Bone marrow (tissue), 2 donors: ENCODE measurements around the gene RALGPS2.
"Not testable (repeated sequence)": the region's sequence is repeated elsewhere in the genome, so short reads cannot be mapped to it uniquely, and the experiment has no call there.

Experiments used
- DNase-seq, 2 donors: peaks; one replicate each; lab custom pipeline; 2025; lab: John Stamatoyannopoulos, UW

Gene RALGPS2

DNA sequence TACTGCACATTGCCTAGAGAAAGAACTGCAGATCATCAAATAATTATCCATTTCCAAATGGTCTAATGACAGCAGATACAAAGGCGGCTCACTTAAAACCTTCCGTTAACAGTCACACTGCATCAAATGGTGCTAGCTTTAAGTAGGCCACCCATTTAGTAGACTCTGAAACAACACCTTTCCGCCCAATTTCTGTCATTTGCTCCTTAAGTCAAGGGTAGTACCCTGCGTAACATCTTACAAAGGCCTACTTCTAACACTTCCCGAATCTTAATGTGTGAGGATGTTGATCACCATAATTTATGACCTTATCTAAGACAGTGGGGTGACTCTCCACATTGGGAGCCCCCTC lies 692 bp upstream of the RALGPS2 start:
- DNase-seq = no peak

DNA sequence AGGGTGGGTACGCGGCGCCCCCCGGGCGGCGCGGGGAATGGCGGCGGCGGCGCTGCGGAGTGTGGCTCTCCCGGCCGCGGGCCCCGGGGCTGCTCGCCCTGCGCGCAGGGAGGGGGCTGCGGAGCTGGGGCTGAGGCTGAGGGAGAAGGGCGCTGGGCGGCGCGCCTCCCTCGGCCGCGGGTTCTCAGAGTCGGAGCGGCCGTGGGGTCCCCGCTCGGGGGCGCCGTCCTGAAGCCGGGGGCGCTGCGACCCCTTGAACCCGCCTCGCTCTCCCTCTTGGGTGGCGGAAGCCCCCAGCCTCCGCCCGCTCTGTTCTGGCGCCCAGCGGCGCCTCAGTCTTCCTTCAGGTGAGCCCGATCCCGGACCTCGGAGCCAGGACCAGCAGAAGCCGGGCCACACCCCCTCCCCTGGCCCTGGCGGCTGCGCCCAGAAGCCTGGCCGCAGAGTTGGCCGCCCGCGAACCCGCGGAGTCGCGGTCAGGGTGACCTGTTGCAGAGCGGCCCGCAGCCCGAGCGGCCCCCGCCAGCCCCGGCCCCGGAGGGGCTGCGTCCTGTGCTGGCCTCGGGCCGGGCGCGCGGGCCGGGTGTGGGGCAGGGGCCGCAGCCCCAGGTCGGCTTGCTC lies 532 bp downstream of the RALGPS2 start:
- DNase-seq = peak in 1 of 2 donors; percentile 53

DNA sequence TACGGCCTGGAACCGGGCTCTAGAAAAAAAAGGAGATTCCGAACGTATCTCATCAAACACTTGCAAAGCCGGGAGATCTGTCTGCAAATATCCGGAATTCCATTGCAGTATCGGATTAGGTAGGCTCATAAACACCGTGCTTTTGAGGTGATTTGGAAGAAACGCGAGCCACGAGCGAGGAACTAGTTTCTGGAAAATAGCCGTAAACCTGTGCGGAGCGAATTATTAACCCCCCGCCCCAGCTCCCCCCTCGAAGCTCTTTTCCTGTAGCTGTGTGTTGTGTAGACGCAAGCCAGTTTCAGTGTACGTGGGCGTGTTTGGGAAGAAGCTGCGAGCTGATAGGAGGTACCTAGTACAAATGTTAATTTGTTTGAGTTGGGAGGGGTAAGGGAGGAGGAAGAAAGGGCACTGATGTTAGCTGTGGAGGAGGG lies 1.1 kb downstream of the RALGPS2 start:
- DNase-seq = peak; percentile 26 to 86

DNA sequence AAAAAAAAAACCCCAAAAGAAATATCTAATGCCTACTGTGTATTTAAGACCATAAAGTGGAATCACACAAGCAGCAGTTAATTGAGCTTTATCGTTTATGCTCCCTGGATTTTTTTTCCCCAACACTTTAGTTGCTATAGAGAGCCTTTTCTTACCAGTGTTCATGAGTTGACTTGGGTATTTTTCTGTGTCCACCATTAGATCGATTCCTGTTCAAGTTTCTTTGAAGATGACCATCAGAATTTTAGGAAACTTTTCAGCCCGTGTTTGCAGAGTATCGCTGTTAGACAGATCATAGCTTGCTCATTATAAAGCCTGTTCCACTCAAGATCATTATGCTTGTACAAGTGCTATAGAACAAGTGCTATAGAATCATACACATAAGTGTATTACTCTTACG lies 1.5 kb downstream of the RALGPS2 start:
- no peak for DNase-seq

DNA sequence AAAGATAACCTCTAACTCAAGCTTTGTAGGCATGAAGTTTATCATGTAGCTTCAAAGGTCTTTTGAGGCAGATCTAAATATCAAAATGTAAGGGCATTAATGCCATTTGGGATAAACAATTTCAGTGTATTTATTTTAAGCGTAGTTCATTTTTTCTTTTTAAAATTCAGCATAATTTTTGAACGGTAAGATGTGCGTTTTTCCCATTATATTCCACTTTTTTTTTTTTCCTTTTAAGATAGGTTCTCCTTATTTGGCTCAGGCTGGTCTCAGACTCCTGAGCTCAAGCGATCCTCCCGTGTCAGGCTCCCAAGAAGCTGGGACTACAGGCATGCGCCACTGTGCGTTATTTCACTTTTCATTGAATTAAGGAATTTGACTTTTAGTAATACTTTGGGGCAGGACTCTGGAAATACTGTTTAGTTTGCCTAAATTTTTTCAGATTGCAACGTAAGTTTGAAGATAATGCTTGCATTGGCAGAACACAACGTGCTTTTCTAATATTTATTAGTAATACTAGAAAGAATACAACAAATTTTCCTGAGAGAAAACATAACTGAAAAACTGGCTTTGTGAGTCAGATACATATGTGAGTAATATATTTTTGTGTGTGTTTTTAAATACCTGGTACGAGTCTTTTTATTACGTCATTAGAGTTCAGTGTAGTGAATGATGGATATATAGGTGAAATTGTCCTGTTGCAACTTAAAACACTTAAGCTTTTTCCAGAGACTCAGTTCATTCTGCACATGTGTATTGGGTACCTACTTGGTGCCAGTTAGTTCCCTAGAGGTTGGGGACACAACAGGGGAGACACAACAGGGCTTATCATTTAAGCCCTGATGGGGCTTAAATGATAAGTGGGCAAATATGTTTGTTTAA lies 2.2 kb downstream of the RALGPS2 start:
- no peak for DNase-seq

DNA sequence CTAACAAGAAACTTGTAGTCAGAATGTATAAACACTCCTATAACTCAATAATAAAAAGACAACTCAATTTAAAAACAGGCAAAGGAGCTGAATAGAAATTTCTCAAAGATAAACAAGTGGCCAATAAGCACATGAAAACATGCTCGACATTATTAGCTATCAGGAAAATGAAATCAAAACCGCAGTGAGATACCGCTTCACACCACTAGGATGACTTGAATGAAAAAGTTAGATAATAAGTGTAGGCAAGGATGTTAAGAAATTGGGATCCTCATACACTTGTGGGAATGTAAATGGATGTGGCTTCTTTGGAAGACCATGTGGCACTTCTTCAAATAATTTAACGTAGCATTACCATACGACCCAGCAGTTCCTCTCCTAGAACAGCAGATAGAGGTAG lies 8.9 kb downstream of the RALGPS2 start:
- DNase-seq = no peak

DNA sequence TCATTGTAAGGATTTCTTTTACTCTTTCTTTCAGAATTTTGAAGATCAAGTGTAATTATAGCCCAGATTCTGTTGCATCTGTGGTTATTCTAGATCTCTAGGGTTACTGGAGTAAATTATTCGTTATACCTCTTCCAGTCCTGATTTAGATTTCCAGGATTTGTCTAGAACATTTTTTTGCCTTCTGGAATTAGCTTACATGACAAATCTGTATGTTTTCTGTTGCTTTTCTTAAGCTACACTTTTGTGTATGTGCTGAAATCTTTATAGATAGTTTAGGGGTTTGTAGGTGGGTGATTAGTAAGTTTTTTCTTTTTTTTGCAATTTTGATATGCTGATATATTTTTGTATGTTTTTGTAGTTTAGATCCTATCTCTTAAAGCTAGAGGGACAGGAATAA lies 13.7 kb downstream of the RALGPS2 start:
- DNase-seq = no peak

DNA sequence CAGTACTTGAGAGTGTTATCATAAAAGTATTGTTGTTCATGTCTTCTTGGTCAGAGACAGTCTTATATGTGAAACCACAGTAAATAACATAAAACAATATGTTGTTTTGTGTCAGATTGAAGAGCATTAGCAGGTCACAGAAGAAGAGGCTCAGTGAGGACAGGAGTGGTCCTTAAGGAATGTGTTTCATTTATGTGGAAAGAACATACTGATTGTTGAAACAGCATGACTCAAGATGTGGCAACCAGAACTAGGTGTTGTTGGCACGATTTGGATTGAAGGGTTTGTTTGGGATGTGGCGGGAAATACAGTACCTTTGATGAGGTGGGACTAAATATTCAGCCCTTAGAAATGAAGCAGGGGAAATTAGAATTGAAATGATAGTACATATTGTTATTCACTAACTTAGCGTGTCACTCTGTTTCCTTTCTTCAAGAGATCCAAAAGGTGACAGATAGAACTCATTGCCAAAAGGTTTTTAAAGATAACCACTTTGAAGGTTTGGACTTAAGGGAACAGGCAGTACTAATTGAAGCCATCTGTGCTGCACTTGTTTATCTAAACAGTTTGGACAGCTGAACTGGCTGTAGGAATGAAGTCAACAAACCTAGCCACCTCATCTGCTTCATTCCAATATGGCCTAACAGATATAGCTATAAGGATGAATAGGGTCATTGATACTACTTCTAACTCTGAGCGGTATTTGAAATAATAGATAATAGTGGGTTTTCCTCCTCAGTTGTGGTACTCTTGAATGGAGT lies 14.4 kb downstream of the RALGPS2 start:
- no peak for DNase-seq

DNA sequence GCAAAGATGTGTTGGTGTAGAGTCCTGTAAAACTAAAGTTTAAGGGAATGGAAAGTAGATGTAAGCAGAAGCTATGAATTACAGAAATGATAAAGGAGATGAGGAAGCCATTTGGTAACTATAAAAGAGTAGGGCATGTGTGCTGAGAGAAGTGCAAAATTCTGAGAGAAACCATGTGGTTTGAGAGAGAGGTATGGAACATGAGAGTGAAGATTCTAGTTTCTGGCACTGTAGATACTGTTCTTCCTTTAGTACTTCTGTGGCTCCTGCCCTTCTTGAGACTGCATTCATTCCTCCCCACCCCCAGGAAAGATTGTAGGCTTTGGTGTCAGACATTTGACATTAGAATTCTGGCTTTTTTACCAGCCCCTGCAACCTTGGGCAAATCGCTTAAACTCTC lies 15.4 kb downstream of the RALGPS2 start:
- DNase-seq = no peak

DNA sequence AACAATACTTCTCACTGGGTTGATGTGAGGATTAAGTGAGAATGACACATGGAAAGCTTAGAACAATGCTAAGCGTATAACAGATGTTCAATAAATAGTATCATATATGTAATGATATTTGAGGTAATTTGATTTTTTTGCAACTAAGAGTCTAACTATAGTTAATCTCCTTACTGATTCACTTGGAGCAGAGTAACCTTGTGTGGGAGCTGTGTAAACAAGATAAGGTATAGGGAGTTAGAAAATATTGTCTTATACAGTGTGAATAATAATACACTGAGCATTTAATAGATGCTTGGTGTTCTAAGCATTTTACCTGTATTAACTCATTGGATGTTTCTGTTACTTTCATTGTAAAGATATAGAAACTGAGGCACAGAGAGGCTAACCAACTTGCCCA lies 15.9 kb downstream of the RALGPS2 start:
- DNase-seq = no peak

DNA sequence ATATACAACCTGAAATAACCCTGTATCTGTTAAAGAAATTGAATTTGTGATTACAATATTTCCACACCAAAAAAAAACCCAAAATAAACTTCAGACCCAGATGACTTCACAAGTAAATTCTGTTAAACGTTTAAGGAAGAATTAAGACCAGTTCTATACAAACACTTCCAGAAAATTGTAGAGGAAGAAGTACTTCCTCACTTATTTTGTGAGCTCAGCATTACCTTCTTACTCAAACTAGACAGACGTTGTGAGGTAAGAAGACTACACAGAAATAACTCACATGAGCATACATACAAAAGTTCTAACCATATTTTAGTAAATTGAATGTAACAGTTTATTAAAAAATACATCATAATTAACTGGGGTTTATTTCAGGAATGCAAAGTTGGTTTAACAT lies 18.8 kb downstream of the RALGPS2 start:
- no peak for DNase-seq

DNA sequence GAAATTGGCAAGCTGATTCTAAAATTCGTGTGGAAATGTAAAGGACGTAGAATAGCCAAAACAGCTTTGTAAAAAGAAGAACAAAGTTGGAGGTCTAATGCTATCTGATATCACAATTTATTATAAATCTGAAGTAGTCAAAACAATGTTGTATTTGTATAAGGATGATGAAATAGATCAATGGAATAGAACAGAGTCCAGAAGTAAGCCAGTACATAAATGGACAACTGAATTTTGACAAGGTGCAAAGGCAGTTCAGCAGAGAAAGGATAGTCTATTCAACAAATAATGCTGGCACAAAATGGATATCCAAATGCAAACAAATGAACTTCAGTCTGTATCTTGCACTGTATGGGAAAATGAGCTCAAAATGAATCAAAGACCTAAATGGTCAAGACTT lies 20.2 kb downstream of the RALGPS2 start:
- no peak for DNase-seq

DNA sequence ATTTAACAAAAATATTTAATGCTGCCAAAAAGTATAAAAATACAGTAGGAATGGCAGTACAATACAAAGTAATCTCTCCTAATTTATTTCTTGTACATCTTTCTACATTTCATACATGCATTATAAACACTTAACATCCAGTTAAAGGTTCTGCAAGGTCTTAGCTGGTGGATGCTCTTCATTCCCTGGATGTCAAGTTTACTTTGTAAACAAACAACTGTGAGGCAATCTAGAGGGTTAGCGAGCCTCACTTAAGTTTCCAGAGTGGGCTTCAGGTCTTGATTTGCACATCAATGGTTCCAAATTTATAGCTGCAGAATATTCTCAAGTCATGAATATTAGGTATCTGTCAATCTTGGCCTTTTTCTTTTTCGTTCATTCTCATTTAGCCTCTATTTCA lies 21.3 kb downstream of the RALGPS2 start:
- DNase-seq = no peak

DNA sequence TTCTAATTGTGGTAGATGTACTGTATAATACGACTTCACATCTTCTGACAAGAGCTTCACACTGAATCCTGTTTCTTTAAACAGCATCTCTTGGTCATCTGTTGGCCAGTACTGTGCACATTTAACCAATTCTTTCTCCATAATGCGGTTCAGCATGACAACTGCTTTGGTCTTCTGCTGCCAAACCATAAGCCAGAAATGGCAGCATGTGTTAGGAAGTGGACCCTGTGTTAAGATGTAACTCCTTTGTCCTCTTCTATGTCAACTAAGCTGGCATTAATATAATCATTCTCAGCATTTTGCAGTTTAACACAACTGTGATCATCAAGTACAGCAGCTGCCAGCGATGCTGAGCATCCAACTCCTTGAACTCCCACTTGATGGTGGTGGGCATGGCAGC lies 22.3 kb downstream of the RALGPS2 start:
- DNase-seq = not testable (repeated sequence)

DNA sequence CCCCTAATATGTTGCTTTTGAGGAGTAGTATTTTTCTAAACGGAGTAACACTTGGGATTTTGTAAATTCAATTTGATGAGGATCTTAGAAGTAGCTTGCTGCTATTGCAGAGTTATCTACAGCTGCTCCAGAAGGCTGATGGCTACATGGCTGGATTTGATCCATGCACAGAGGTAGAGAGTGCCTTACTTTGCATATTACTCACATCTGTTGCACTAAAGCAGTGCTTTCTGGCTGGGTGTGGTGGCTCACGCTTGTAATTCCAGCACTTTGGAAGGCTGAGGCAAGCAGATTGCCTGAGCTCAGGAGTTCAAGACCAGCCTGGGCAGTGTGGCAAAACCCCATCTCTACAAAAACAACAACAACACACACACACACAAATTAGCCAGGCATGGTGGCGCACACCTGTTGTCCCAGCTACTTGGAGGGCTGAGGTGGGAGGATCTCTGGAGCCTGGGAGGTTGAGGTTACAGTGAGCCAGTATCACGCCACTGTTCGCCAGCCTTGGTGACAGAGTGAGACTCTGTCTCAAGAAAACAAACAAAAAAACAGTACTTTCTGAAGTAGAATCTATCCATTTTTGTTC lies 24.6 kb downstream of the RALGPS2 start:
- DNase-seq = no peak

DNA sequence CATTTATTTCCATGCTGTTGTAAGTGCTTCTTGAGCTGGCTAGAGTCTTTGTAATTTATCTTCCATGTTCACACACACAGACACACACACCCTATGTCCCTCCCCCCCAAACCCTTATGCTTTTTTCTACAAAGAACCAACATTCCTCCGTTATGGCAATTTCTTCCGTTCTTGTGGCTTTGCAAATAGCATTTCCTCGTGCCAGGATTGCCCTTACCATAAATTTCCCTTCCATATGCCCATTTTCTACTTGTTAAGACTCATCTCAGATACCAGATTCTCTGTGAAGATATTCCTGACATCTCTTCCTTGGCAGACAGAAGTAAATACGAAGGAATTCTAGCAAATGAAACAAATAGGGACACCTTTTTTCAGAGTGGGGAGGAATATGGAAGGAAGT lies 26.0 kb downstream of the RALGPS2 start:
- no peak for DNase-seq

DNA sequence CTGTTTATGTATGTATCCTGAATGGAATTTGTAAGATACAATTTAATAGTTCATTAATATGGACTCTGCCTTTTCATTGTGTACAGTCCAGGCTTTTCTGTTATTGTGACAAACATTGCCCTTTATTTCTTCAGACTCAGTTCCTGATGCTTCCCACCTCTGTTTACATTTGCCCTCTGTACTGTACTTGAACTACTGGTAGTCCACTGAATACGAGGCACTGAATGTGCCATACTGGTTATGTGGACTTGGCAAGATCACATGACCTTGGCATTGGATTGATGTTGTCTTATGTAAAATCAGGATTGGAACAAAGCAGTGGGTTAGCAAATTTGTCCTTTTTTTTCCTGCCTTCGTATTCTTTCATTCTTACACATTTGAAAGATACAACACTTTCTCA lies 27.8 kb downstream of the RALGPS2 start:
- no peak for DNase-seq

DNA sequence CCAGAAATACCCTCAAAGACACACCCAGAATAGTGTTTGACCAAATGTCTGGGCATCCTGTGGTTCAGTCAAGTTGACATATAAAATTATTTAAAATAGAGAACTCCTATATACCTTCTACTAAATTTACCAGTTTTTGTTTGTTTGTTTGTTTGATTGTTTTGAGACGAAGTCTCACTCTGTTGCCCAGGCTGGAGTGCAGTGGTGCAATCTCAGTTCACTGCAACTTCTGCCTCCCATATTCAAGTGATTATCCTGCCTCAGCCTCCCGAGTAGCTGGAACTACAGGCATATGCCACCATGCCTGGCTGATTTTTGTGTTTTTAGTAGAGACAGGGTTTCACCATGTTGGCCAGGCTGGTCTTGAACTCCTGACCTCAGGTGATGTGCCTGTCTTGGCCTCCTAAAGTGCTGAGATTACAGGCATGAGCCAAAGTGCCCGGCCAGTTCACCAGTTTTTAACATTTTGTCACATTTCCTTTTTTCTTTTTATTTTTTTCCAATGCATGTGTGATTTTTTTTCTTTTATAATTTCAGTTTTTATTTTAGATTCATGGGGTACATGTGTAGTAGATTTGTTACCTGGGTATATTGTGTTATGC lies 29.7 kb downstream of the RALGPS2 start:
- DNase-seq = not testable (repeated sequence)

DNA sequence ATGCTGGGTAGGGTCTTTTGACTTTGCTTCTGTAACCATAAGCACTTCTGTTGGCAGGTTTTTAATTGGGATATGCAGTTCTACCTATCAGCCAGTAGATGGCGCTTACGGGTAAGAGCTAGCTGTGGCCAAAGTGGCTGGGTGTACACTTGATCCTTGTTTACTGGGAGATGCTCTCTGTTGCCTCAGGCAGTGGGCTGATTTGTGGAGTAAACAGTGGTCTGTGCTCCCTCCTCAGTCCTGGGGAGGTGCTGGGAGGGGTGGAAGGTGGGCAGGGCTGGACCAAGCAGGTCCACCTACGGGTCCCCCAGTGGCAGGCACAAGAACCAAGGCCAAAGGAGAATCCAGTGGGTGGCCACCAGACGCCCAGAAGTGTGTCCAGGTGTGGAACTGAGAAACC lies 43.4 kb downstream of the RALGPS2 start:
- peak in 1 of 2 donors; percentile 8 for DNase-seq

DNA sequence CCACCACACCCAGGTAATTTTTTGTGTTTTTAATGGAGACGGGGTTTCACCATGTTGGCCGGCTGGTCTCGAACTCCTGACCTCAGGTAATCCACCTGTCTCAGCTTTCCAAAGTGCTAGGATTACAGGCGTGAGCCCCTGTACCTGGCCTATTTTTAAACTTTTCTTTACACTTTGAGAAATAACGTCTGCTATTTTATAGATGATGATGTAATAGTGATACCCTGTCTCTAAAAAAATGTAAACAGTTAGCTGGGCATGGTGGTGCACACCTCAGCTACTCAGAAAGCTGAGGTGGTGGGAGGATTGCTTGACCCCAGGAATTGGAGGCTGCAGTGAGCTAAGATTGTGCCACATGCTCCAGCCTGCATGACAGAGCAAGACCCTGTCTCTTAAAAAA lies 47.9 kb downstream of the RALGPS2 start:
- no peak for DNase-seq

DNA sequence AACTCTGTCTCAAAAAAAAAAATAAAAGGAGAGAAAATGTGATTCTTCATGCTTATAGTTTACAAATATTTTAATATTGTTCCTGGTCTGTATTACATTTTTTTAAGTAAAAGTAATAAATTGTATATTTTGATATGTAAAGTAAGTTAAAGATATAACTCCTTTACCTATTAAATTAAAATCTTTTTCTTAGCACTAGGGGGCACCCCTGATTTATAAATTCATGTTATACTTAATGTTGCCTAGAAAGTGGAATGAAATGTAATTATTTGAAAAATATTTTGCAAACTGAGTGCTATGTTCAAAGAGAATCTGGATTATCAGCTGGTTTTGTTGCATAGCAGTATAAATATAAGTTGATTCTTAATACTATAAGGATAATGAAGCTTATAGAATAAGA lies 49.2 kb downstream of the RALGPS2 start:
- DNase-seq = peak in 1 of 2 donors; percentile 24

DNA sequence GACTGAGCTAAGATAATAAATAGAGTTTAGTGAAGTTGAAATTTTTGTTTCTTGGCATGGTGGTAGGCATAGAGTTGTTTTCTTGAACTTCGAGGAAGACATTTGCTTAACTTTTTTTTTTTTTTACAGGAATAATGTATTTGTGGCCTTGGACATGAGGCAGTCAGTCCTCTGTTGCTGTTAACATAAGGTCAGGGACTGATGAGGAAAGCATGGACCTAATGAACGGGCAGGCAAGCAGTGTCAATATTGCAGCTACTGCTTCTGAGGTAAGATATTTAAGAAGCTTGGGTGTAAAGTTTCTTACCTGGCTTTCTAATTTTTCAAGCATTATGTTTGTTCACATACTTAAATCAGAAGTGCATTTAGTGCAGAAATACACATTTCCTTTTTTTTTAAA lies 51.5 kb downstream of the RALGPS2 start:
- DNase-seq = no peak
